Femur (tissue), 1 donor: Measurements from ENCODE around the gene LAMTOR2.

ENCODE experiments used
- DNase-seq: peaks from one replicate; pipeline ENCODE4 v3.0.0-alpha.2; 2017

LAMTOR2 gene

GRCh38 chr1:156099282-156099681, 44.7 kb downstream of the LAMTOR2 start:
- no peak for DNase-seq

- DNase-seq, result no peak
Measured at GRCh38 chr1:156100205-156100995, 45.8 kb downstream of the LAMTOR2 start.

GRCh38 chr1:156101880-156102279, 47.3 kb downstream of the LAMTOR2 start:
- DNase-seq, result peak; percentile 43

GRCh38 chr1:156102633-156103511, 48.3 kb downstream of the LAMTOR2 start:
- peak; percentile 70 for DNase-seq

GRCh38 chr1:156103521-156103947, 49.0 kb downstream of the LAMTOR2 start:
- DNase-seq, result peak; percentile 87

- DNase-seq, result peak; percentile 94
Measured at GRCh38 chr1:156104065-156104810, 49.7 kb downstream of the LAMTOR2 start.

GRCh38 chr1:156104861-156105832, 50.6 kb downstream of the LAMTOR2 start:
- DNase-seq, result peak; percentile 80

GRCh38 chr1:156106624-156107488, 52.3 kb downstream of the LAMTOR2 start:
- no peak for DNase-seq

- no peak for DNase-seq
Measured at GRCh38 chr1:156108057-156108456, 53.5 kb downstream of the LAMTOR2 start.
